ENCODE data around the gene NRXN3.

DNA sequence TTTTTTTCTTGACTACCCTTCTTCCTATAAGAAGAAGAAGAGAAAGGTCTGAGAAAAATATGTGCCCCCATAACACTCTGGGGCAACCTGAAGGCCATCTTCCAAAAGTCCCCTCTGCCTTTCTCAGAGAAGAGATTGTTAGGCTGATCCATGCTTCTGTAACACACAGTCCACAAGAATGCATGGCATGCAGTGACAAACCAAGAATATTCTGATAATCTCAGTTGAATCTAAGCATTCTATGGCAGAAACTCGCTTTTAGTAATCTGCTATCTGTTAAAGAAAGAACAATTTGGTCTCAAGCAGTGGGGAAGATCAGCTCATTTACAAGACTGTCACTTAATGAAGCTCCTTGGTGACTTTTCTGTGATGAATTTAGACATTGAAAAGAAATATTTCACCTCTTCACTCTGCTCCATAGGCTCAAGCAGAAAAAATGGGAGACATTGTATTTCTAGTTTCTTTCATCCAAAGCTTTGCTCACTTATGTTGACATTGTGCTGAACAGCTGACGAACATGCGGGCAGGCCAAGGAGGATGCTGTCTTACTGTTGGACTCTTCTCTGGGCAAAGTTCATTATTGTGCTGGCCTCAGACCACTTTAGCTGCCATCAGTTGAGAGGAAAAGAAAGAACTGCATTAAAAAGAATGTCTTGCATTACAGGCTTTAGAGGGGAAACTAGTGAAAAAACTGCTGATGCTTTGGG is 1084.0 kb downstream of the NRXN3 start:
- TF ChIP-seq, protein P1, sequence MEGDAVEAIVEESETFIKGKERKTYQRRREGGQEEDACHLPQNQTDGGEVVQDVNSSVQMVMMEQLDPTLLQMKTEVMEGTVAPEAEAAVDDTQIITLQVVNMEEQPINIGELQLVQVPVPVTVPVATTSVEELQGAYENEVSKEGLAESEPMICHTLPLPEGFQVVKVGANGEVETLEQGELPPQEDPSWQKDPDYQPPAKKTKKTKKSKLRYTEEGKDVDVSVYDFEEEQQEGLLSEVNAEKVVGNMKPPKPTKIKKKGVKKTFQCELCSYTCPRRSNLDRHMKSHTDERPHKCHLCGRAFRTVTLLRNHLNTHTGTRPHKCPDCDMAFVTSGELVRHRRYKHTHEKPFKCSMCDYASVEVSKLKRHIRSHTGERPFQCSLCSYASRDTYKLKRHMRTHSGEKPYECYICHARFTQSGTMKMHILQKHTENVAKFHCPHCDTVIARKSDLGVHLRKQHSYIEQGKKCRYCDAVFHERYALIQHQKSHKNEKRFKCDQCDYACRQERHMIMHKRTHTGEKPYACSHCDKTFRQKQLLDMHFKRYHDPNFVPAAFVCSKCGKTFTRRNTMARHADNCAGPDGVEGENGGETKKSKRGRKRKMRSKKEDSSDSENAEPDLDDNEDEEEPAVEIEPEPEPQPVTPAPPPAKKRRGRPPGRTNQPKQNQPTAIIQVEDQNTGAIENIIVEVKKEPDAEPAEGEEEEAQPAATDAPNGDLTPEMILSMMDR (conservative IDR thresholded peaks at IDR 0.05), result no peak
- TF ChIP-seq EZH2 (IDR thresholded peaks at IDR 0.05; ENCODE audit: low read depth), result no peak

Measured in PC-9 (cell line).